ENCODE measurements around the gene TSC1.
"Not testable (repeated sequence)": the region's sequence is repeated elsewhere in the genome, so short reads cannot be mapped to it uniquely, and the experiment has no call there.

Gene TSC1

GRCh38 chr9:132944294-132945185 lies at the start of gene TSC1:
TSS of gene TSC1 (minus strand) at chr9:132944616. CDS start at chr9:132928872, 15,744 bp downstream.
- Histone ChIP-seq H3K9me3 (ENCODE audit: control insufficient read depth, insufficient read depth, low read length) (no peaks in the 10 kb centered on the region), H3K4me3 (ENCODE audit: low read length) (peak within 1 kb of the TSS; percentile 97), H3K27me3 (ENCODE audit: control insufficient read depth, insufficient read depth, low read length) (no peaks in the 10 kb centered on the region), H3K27ac (ENCODE audit: low read length) (no peak within 1 kb of the TSS), H3K4me1 (ENCODE audit: control insufficient read depth, insufficient read depth, low read length) (peaks cover 4% of the 10 kb centered on the region), H3K36me3 (ENCODE audit: control insufficient read depth, insufficient read depth, low read length) (no peaks in the 10 kb centered on the region)
- peak; percentile 45 for DNase-seq (ENCODE audit: low read depth, low spot score)
- no CpG with 5 or more reads among the region's 72 CpGs for WGBS (ENCODE audit: insufficient coverage, insufficient read length)

GRCh38 chr9:132993511-132993939 lies 49.1 kb upstream of the TSC1 start:
- Histone ChIP-seq H3K36me3 (ENCODE audit: control insufficient read depth, insufficient read depth, low read length) (no peaks in the 10 kb centered on the region), H3K27me3 (ENCODE audit: control insufficient read depth, insufficient read depth, low read length) (no peaks in the 10 kb centered on the region), H3K9me3 (ENCODE audit: control insufficient read depth, insufficient read depth, low read length) (no peaks in the 10 kb centered on the region), H3K27ac (ENCODE audit: low read length) (no peak overlapping the region), H3K4me3 (ENCODE audit: low read length) (no peak overlapping the region), H3K4me1 (ENCODE audit: control insufficient read depth, insufficient read depth, low read length) (peaks cover 4% of the 10 kb centered on the region; the same call in 1 of the 2 replicates)
- DNase-seq (ENCODE audit: low read depth, low spot score) = no peak
- WGBS (ENCODE audit: insufficient coverage, insufficient read length) = no CpG with 5 or more reads among the region's 14 CpGs

DNA sequence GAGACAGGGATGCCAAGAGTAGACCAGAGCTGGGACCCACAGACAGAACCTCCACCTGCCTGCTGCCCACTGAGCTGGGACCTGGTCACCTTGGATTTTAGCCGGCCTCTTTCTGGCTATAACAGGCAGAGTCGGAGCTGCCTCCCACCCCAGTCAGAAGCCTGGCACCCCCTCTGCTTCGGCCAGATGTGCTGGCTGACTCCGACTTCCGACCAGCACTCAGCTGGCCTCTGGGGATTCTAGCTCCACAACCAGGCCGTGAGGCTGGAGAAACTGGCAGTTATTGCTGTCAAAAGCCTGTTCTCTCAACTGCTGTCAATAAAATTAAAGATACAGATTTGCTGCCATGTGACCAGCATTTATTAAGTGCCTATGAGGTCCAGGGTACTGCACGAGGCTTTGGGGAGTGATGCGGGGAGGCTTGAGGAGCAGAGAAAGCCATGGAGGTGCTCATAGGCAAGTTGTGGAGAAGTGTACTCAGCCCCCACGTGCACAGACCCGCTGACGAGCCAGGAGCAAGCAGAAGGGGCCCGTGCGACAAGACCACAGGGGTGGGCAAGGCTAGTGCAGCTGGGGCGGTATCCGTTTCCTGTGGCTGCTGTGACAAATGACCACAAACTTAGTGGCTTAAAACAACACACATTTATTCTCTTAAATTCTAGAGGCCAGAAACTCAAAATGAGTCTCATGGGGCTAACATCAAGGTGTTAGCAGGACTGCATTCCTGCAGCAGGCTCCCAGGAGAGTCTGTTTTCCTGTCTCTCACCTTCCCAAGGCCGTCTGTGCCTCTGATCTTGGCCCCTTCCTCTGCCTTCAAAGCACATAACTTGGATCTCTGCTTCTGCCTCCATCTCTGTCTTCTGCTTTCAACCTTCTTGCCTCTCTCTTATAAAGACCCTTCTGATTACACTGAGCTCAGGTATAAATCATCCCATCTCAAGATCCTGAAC lies 47.2 kb upstream of the TSC1 start:
- H3K27me3 ChIP-seq (ENCODE audit: control insufficient read depth, insufficient read depth, low read length) = no peaks in the 10 kb centered on the region
- no peak overlapping the region for H3K4me3 ChIP-seq (ENCODE audit: low read length)
- no peak for DNase-seq (ENCODE audit: low read depth, low spot score)
- no peaks in the 10 kb centered on the region for H3K36me3 ChIP-seq (ENCODE audit: control insufficient read depth, insufficient read depth, low read length)
- H3K27ac ChIP-seq (ENCODE audit: low read length) = no peak overlapping the region
- no peaks in the 10 kb centered on the region for H3K9me3 ChIP-seq (ENCODE audit: control insufficient read depth, insufficient read depth, low read length)
- peaks cover 4% of the 10 kb centered on the region; the same call in 1 of the 2 replicates for H3K4me1 ChIP-seq (ENCODE audit: control insufficient read depth, insufficient read depth, low read length)
- no CpG with 5 or more reads among the region's 16 CpGs for WGBS (ENCODE audit: insufficient coverage, insufficient read length)

GRCh38 chr9:132990781-132991180 lies 46.4 kb upstream of the TSC1 start:
- Histone ChIP-seq H3K4me1 (ENCODE audit: control insufficient read depth, insufficient read depth, low read length) (peaks cover 4% of the 10 kb centered on the region; the same call in 1 of the 2 replicates), H3K27ac (ENCODE audit: low read length) (no peak overlapping the region), H3K27me3 (ENCODE audit: control insufficient read depth, insufficient read depth, low read length) (no peaks in the 10 kb centered on the region), H3K4me3 (ENCODE audit: low read length) (no peak overlapping the region), H3K36me3 (ENCODE audit: control insufficient read depth, insufficient read depth, low read length) (no peaks in the 10 kb centered on the region), H3K9me3 (ENCODE audit: control insufficient read depth, insufficient read depth, low read length) (no peaks in the 10 kb centered on the region)
- no CpG with 5 or more reads among the region's 14 CpGs for WGBS (ENCODE audit: insufficient coverage, insufficient read length)
- DNase-seq (ENCODE audit: low read depth, low spot score) = no peak

DNA sequence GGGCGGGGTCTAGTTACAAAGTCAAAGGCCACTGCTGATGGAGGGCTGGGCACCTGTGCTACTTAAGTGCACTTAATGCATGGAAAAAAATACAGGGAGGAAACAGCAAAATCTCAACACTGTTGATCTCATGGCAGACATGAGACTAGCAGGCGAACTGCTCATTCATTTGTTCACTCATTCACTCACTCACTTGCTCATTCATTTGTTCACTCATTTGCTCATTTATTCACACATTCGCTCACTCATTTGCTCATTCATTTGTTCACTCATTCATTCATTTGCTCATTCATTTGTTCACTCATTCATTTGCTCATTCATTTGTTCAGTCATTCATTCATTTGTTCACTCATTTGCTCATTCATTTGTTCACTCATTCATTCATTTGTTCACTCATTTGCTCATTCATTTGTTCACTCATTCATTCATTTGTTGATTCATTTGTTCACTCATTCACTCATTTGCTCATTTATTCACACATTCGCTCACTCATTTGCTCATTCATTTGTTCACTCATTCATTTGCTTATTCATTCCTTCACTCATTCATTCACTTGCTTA lies 45.7 kb upstream of the TSC1 start:
- H3K36me3 ChIP-seq (ENCODE audit: control insufficient read depth, insufficient read depth, low read length); H3K4me1 ChIP-seq (ENCODE audit: control insufficient read depth, insufficient read depth, low read length); H3K4me3 ChIP-seq (ENCODE audit: low read length); H3K27ac ChIP-seq (ENCODE audit: low read length); H3K27me3 ChIP-seq (ENCODE audit: control insufficient read depth, insufficient read depth, low read length); DNase-seq (ENCODE audit: low read depth, low spot score); H3K9me3 ChIP-seq (ENCODE audit: control insufficient read depth, insufficient read depth, low read length): not testable (repeated sequence)
- no CpG with 5 or more reads among the region's 4 CpGs for WGBS (ENCODE audit: insufficient coverage, insufficient read length)

- WGBS (ENCODE audit: insufficient coverage, insufficient read length) = no CpG with 5 or more reads among the region's 23 CpGs
- H3K27me3 ChIP-seq (ENCODE audit: control insufficient read depth, insufficient read depth, low read length) = no peaks in the 10 kb centered on the region
- H3K4me1 ChIP-seq (ENCODE audit: control insufficient read depth, insufficient read depth, low read length) = 0 out of 2 replicates have a peak, but pooled peaks cover 2% of the 10 kb centered on the region
- DNase-seq (ENCODE audit: low read depth, low spot score) = no peak
- no peaks in the 10 kb centered on the region for H3K9me3 ChIP-seq (ENCODE audit: control insufficient read depth, insufficient read depth, low read length)
- no peaks in the 10 kb centered on the region for H3K36me3 ChIP-seq (ENCODE audit: control insufficient read depth, insufficient read depth, low read length)
- H3K27ac ChIP-seq (ENCODE audit: low read length) = no peak overlapping the region
- no peak overlapping the region for H3K4me3 ChIP-seq (ENCODE audit: low read length)
Observed at GRCh38 chr9:132989414-132989996, 45.1 kb upstream of the TSC1 start.

DNA sequence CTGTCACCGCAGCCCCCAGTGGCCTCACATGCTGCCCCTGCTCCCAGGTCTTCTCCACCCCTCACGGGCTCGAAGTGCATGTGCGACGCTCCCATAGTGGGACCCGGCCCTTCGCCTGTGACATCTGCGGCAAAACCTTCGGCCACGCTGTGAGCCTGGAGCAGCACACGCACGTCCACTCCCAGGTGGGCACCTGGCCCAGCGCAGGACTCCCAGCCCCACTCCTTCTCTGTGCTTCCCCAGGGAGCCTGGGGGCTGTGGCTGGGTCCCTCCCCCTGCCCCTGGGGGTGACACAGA lies 44.5 kb upstream of the TSC1 start:
- DNase-seq (ENCODE audit: low read depth, low spot score) = no peak
- no peak overlapping the region for H3K27ac ChIP-seq (ENCODE audit: low read length)
- no peaks in the 10 kb centered on the region for H3K27me3 ChIP-seq (ENCODE audit: control insufficient read depth, insufficient read depth, low read length)
- WGBS (ENCODE audit: insufficient coverage, insufficient read length) = no CpG with 5 or more reads among the region's 13 CpGs
- no peaks in the 10 kb centered on the region for H3K4me1 ChIP-seq (ENCODE audit: control insufficient read depth, insufficient read depth, low read length)
- H3K36me3 ChIP-seq (ENCODE audit: control insufficient read depth, insufficient read depth, low read length) = no peaks in the 10 kb centered on the region
- no peak overlapping the region for H3K4me3 ChIP-seq (ENCODE audit: low read length)
- H3K9me3 ChIP-seq (ENCODE audit: control insufficient read depth, insufficient read depth, low read length) = no peaks in the 10 kb centered on the region

- Histone ChIP-seq H3K4me1 (ENCODE audit: control insufficient read depth, insufficient read depth, low read length) (no peaks in the 10 kb centered on the region), H3K27me3 (ENCODE audit: control insufficient read depth, insufficient read depth, low read length) (no peaks in the 10 kb centered on the region), H3K9me3 (ENCODE audit: control insufficient read depth, insufficient read depth, low read length) (no peaks in the 10 kb centered on the region), H3K4me3 (ENCODE audit: low read length) (no peak overlapping the region), H3K27ac (ENCODE audit: low read length) (no peak overlapping the region), H3K36me3 (ENCODE audit: control insufficient read depth, insufficient read depth, low read length) (no peaks in the 10 kb centered on the region)
- WGBS (ENCODE audit: insufficient coverage, insufficient read length) = no CpG with 5 or more reads among the region's 14 CpGs
- no peak for DNase-seq (ENCODE audit: low read depth, low spot score)
Observed at GRCh38 chr9:132988244-132989013, 44.0 kb upstream of the TSC1 start.

- H3K4me3 ChIP-seq (ENCODE audit: low read length) = no peak overlapping the region
- no peaks in the 10 kb centered on the region for H3K9me3 ChIP-seq (ENCODE audit: control insufficient read depth, insufficient read depth, low read length)
- WGBS (ENCODE audit: insufficient coverage, insufficient read length) = no CpG with 5 or more reads among the region's 26 CpGs
- no peaks in the 10 kb centered on the region for H3K4me1 ChIP-seq (ENCODE audit: control insufficient read depth, insufficient read depth, low read length)
- no peaks in the 10 kb centered on the region for H3K27me3 ChIP-seq (ENCODE audit: control insufficient read depth, insufficient read depth, low read length)
- DNase-seq (ENCODE audit: low read depth, low spot score) = no peak
- H3K36me3 ChIP-seq (ENCODE audit: control insufficient read depth, insufficient read depth, low read length) = no peaks in the 10 kb centered on the region
- H3K27ac ChIP-seq (ENCODE audit: low read length) = no peak overlapping the region
Observed at GRCh38 chr9:132986640-132987620, 42.5 kb upstream of the TSC1 start.

Data from iPS DF 6.9 (cell line).